Measurements from ENCODE around the gene PTPRS.
A peak's percentile ranks its signal among the peaks of the same experiment; 100 is the strongest.

The PTPRS gene

DNA sequence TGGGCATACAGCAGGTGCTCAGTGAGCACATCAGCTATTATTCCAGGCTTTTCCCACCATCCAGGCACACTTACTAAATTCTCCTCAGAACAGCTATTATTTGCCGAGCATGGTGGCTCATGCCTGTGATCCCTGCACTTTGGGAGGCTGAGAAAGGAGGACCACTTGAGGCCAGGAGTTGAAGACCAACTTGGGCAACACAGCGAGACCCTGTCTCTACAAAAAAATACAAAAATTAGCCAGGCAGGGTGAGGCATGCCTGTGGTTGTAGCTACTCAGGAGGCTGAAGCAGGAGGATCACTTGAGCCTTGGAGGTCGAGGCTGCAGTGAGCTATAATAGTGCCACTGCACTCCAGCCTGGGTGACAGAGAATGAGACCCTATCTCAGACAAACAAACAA lies 35.4 kb downstream of the PTPRS start:
- no peak for DNase-seq

- DNase-seq, result no peak
Observed at GRCh38 chr19:5304486-5304885, 36.1 kb downstream of the PTPRS start.

DNA sequence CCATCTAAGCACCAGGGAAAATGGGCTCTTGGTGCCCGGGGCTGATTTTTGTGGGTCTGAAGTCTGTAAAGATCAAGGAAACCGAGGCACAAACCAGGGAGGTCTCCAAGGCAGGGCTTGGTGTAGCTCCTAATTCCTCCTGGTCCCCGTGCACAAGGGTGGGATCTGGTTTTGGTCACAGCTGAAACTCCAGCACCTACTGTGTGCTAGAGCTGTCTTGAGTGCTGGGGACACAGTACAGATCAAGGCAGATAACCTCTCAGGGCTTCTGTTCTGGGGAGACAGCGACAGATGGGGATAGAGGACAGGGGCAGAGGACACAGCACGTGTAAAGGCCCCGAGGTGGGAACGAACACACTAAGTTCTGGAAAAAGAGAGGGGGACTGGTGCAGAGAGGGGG lies 37.4 kb downstream of the PTPRS start:
- DNase-seq, result no peak

DNA sequence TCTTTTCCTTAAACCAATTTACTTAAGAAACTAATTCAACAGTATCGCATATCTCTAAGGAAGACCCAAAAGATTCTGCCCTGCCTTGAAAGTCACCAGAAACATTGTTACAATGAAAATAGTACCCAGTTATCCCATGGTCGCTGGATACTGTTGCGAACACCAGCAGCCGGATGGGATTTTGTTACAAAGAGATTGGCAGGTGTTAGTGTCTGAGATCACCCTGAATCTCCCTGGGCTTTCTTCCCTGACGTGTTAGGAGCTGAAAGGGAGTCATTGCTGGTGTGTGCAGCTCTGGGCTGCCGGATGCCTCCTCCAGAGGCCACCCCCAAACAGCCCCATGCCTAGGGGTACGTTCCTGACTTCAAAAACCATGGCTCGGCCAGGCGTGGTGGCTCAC lies 38.2 kb downstream of the PTPRS start:
- DNase-seq, result no peak

DNA sequence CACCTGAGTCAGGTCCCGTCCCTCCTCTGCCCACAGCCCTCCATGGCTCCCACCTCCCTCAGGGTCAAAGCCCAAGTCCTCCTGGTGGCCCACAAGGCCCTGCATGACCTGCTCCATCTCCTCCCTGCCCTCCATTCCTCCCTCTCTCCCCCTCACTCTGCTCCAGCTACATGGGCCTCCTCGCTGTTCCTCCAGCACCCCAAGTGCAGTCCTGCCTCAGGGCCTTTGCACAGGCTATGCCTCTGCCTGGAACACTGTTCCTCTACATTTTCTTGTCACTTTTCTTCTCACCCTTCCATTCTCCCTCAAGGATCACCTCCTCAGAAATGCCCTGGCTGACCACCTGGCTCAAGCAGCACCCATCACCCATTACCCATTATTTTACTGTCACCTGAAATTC lies 41.5 kb downstream of the PTPRS start:
- DNase-seq, result no peak

- no peak for DNase-seq
Observed at GRCh38 chr19:5298471-5298901, 42.1 kb downstream of the PTPRS start.

DNA sequence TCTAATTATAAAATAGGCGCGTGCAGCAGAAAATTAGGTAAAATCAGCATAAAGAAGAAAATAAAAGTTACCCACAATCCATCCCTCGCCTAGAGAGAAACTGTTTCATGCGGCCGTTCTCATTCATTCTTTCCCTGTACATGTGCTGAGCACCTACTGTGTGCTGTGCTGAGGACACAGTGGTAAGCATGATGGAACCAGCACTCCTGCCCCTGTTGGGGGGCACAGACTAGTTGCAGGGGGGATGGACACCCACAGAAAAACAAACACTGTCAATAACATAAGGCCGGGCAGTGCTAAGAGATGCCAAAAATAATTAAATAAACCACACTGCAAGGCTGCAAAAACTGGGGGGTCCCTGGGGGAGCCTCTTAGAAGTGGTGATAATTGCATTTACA lies 43.3 kb downstream of the PTPRS start:
- no peak for DNase-seq

DNA sequence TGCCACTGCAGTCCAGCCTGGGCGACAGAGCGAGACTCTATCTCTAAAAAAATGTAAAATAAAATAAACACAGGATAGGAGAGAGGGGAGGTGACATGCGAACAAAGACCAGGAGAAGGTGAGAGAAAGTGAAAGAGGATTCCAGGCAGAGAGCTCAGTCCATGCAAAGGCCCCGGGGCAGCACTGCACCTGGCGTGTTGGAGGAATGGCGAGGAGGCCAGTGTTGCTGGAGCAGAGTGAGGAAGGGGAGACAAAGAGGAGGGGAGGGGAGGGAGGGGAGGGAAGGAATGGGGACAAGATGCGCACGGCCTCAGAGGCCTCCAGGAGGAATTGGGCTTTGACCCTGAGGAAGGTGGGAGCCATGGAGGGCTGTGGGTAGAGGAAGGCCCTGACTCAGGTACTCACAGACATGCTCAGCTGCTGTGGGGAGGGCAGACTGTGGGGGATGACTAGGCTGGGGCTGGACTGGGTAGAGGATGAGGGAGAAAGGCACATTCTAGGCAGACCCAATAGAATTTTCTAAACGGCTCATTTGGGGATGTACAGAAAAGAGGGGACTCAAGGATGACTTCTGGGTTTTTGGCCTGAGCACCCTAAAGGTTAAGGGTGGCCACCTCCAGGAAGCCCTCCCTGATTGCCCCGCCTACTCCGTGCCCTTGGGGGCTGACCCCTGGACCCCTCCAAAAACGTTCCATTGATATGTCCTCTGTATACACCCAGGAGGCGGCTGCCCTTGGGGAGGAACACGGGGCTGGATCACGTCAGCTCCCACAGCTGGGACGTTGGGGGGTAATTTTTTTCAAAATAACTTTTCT lies 43.9 kb downstream of the PTPRS start:
- no peak for DNase-seq

DNA sequence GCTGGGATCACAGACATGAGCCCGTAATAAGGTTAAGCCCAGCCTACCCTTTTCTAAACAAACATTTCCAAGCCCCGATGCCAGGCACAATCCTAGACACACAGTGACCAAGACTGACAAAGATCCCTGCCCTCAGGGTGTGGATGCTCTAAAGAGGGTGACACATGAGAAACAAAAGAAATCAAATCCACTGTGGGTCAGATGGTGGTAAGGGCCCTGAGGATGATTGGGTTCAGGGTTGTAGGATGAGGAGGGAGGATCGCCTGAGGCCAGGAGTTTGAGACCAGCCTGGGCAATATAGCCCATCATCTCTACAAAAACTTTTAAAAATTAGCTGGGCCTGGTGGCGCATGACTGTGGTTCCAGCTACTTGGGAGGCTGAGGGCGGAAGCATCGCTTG lies 44.6 kb downstream of the PTPRS start:
- no peak for DNase-seq

DNA sequence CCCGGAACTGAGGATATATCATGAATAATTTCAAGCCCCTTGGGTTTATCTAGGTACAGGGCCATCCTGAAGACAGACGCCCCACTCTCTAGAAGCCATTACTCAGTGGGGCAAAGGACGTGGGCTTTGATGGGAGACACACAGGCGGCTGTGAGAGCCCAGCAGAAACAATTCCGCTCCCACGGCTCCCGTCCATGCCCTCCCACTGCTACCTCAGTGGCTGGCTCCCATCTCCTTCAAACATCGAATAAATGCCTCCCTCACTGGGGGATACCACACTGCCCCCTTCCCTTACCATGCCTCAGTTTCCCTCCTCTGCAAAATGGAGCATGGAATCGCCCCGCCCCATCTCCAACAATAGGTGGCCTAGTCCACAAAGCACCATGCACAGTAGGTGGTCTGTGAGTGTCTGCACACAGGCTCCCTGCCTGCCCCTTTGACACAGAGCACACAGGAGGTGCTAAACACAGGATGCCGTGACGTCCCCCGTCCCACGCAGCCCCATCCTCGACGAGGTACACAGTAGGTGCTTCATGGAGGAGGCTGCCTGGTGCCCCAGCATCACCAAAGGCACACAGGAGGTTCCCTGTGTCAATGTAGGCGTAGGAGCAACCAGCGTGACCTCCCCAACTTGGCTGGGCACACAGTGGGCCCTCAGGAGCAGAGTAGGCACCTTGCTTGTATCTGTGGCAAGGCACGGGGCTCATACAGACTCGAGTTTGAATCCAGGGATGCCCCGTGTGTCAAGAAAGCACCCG lies 46.0 kb downstream of the PTPRS start:
- no peak for DNase-seq

DNA sequence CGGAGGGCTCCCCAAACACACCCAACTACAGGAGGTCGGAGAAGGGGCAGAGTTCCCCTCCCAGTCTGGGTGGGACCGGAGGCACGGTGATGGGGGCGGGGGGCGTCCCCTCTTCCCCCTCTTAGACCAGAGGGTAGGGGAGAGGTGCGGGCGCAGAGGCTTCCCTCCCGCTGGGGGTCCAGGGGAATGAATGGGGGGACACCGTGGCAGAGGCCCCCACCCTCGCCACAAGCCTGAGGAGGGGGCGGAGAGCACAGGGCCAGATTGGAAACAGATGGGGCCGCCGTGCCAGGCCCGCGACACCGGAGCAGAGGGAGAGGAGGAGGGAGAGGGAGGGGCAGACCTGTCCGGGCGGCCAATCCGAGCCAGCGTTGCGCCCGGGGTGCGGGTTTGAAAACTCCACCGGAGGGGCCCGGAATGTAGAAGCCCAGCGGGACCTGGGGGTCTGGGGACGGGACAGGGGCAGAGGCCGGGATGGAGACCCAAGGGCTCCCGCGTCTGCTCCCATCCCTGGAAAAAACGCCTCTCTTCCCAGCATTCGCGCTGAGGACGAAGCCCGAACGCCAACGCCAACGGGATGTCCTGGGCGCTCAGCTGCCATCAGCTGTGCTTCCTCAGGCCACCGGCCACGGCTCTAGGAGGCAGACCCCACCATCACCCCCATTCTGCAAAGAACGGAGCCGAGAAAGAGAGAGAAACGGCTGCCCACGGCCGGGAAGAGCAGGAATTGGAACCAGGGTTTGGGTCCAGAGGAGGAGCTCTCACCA lies 46.8 kb downstream of the PTPRS start:
- no peak for DNase-seq

GRCh38 chr19:5292822-5293611 lies 47.6 kb downstream of the PTPRS start:
- DNase-seq, result peak in 3 of 5 experiments; percentile 10 to 21 (median 17)

DNA sequence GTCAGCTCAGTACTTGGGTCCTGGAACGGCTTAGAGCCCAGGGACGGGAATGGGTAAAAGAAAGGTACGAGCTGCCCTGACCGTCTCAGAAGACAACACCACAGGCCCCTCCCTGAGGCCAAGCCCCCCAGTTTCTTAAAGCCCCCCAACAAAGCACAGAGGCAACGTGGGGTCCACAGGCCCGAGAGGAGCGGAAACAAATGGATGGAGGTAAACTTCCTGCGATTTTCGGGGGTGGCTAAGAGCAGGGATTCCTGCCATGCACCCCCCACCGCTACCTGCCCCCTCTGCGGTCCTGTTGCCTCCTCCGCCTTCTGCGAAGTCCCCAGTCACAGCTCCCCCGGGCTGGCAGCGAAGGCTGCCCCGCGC lies 48.2 kb downstream of the PTPRS start:
- no peak for DNase-seq

DNA sequence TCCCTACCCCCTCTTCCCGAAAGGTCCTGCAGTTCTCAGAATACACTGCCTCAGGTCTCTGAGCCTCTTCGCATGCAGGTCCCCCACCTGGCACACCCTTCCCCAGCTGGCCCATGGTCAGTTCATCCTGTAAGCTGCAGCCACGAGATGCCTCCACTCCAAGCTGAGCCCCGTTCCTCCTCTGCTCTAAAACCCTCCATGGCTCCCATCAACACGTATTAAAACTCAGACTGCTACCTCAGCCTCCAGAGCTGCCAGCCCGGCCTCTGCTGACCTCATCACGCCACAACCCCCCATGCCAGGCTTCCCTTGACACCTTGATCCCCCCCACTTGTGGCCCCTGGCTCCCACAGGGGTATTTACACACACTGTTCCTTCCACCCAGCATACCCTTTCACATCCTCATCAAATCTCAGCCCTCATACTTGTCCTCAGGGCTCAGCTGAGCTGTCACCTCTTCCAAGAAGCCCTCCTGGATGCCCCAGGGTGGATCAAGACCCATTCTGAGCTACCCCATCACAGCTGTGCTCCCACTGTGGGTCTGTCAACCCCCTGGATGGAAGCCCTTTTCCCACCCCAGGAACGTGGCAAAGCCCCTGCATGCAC lies 48.9 kb downstream of the PTPRS start:
- DNase-seq, result no peak
